ENCODE measurements around the gene LYZ. TPM values are rescaled to one million over a fixed set of nuclear protein-coding genes. Genes with fewer than 3 reads are reported as not detected.

Gene LYZ
- total and polyA plus RNA-seq, 9 of the 15 experiments (the other 6 are each of a cell fraction or from before 2014, with no cell fraction given) = 27.2 to 96.3 (median 42.1) TPM

DNA sequence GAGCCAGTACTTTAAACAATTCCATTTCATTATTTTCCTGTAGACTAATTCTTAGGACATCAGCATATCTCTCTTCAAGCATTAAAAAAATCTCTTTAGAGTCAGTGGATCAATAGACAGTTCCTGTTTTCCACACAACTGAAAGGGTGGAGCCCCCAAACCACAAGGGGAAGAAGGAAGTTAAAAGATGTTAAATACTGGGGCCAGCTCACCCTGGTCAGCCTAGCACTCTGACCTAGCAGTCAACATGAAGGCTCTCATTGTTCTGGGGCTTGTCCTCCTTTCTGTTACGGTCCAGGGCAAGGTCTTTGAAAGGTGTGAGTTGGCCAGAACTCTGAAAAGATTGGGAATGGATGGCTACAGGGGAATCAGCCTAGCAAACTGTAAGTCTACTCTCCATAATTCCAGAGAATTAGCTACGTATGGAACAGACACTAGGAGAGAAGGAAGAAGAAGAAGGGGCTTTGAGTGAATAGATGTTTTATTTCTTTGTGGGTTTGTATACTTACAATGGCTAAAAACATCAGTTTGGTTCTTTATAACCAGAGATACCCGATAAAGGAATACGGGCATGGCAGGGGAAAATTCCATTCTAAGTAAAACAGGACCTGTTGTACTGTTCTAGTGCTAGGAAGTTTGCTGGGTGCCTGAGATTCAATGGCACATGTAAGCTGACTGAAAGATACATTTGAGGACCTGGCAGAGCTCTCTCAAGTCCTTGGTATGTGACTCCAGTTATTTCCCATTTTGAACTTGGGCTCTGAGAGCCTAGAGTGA, at the start of gene LYZ (continued):
- TF ChIP-seq GABPB2 (CRISPR knock-in tag; conservative IDR thresholded peaks at IDR 0.05) (no peak), ZNF75A (CRISPR knock-in tag; IDR thresholded peaks at IDR 0.05) (no peak), MTA1 (IDR thresholded peaks at IDR 0.05; ENCODE audit: borderline replicate concordance) (no peak), ZNF41 (CRISPR knock-in tag; conservative IDR thresholded peaks at IDR 0.05) (no peak), TBP (optimal IDR thresholded peaks at IDR 0.05; ENCODE audit: low read depth, low read length) (peak; percentile 34), RCOR1 (IDR thresholded peaks at IDR 0.05; ENCODE audit: borderline replicate concordance in 1 of 2, low read depth in 2 of 2, low read length in 2 of 2) (0 out of 4 replicates have a peak, but pooled peaks of 1 of the 2 experiments have one; percentile 51), TAF1 (IDR thresholded peaks at IDR 0.05; ENCODE audit: control insufficient read depth, extremely low read depth, insufficient read depth, low read length, severe bottlenecking) (peak; percentile 19), POLR2H (tag; IDR thresholded peaks at IDR 0.05; ENCODE audit: low read depth) (0 out of 2 replicates have a peak, but pooled peaks have one; percentile 24), MAFG (tag; conservative IDR thresholded peaks at IDR 0.05) (no peak), MAZ (CRISPR knock-in tag; conservative IDR thresholded peaks at IDR 0.05 in 1 of 2, IDR thresholded peaks at IDR 0.05 in 1 of 2) (peak in 1 of 2 experiments; percentile 36; a peak in 1 of 4 replicates), MTA3 (IDR thresholded peaks at IDR 0.05; ENCODE audit: borderline replicate concordance) (0 out of 2 replicates have a peak, but pooled peaks have one; percentile 33)
- TF ChIP-seq, protein P1, sequence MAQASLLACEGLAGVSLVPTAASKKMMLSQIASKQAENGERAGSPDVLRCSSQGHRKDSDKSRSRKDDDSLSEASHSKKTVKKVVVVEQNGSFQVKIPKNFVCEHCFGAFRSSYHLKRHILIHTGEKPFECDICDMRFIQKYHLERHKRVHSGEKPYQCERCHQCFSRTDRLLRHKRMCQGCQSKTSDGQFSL (CRISPR knock-in tag; IDR thresholded peaks at IDR 0.05) = no peak
- TF ChIP-seq, protein P1 (tag; IDR thresholded peaks at IDR 0.05) = no peak
- TF ChIP-seq, protein P2, sequence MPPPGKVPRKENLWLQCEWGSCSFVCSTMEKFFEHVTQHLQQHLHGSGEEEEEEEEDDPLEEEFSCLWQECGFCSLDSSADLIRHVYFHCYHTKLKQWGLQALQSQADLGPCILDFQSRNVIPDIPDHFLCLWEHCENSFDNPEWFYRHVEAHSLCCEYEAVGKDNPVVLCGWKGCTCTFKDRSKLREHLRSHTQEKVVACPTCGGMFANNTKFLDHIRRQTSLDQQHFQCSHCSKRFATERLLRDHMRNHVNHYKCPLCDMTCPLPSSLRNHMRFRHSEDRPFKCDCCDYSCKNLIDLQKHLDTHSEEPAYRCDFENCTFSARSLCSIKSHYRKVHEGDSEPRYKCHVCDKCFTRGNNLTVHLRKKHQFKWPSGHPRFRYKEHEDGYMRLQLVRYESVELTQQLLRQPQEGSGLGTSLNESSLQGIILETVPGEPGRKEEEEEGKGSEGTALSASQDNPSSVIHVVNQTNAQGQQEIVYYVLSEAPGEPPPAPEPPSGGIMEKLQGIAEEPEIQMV (tag; conservative IDR thresholded peaks at IDR 0.05; ENCODE audit: low read depth) = no peak
- TF ChIP-seq, protein P3, sequence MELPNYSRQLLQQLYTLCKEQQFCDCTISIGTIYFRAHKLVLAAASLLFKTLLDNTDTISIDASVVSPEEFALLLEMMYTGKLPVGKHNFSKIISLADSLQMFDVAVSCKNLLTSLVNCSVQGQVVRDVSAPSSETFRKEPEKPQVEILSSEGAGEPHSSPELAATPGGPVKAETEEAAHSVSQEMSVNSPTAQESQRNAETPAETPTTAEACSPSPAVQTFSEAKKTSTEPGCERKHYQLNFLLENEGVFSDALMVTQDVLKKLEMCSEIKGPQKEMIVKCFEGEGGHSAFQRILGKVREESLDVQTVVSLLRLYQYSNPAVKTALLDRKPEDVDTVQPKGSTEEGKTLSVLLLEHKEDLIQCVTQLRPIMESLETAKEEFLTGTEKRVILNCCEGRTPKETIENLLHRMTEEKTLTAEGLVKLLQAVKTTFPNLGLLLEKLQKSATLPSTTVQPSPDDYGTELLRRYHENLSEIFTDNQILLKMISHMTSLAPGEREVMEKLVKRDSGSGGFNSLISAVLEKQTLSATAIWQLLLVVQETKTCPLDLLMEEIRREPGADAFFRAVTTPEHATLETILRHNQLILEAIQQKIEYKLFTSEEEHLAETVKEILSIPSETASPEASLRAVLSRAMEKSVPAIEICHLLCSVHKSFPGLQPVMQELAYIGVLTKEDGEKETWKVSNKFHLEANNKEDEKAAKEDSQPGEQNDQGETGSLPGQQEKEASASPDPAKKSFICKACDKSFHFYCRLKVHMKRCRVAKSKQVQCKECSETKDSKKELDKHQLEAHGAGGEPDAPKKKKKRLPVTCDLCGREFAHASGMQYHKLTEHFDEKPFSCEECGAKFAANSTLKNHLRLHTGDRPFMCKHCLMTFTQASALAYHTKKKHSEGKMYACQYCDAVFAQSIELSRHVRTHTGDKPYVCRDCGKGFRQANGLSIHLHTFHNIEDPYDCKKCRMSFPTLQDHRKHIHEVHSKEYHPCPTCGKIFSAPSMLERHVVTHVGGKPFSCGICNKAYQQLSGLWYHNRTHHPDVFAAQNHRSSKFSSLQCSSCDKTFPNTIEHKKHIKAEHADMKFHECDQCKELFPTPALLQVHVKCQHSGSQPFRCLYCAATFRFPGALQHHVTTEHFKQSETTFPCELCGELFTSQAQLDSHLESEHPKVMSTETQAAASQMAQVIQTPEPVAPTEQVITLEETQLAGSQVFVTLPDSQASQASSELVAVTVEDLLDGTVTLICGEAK (IDR thresholded peaks at IDR 0.05) = no peak
- TF ChIP-seq, protein P3 (CRISPR knock-in tag; IDR thresholded peaks at IDR 0.05) = no peak
